ENCODE results near the gene TMEM43. TPM values are rescaled to one million over a fixed set of nuclear protein-coding genes. Genes with fewer than 3 reads are reported as not detected.
A peak's percentile ranks its signal among the peaks of the same experiment; 100 is the strongest.

The TMEM43 gene
- total RNA-seq, 1 donor from 2014 or later, result 39.2 TPM

DNA sequence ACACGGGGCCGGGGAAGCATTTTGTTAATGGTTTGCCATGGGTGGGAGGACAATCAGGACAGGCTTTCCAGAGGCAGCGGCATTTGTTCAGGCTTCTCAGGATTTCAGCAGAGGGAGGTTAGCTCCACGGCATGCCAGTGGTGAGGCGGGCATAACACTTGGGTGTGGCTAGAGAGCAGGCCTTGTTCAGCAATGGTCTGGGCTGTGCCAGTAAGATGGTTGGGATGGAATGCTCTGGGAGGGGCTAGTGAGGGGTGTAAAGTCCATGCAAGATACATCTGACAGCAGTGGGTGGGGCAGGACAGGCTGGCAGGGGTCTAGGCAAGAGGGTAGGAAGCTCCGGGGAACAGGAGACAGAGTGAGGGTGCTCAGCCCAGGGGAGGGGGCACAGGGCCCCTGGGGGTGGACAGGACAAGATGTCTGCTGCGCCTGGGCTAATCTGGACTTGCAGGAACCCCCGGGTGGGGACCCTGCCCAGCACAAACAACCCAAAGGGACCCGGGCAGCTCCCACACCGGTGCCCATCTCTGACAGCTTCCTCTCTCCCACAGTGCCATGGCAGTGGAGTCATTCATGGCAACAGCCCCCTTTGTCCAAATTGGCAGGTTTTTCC, 8.4 kb downstream of the TMEM43 start:
- H3K36me3 Mint-ChIP-seq (ENCODE audit: low read depth), result peaks cover 80% of the 10 kb centered on the region
- H3K4me1 Mint-ChIP-seq (ENCODE audit: low read depth), result peaks cover under 1% of the 10 kb centered on the region
- no peak overlapping the region for H3K27ac Mint-ChIP-seq
- H3K9me3 Mint-ChIP-seq, result no peaks in the 10 kb centered on the region
- no peaks in the 10 kb centered on the region for H3K27me3 Mint-ChIP-seq (ENCODE audit: low read depth)
- intact Hi-C loops (cut with micrococcal nuclease), result no loop called here
- no peak for DNase-seq (ENCODE audit: low spot score)
- no peak overlapping the region for H3K4me3 Mint-ChIP-seq (ENCODE audit: low read depth)

DNA sequence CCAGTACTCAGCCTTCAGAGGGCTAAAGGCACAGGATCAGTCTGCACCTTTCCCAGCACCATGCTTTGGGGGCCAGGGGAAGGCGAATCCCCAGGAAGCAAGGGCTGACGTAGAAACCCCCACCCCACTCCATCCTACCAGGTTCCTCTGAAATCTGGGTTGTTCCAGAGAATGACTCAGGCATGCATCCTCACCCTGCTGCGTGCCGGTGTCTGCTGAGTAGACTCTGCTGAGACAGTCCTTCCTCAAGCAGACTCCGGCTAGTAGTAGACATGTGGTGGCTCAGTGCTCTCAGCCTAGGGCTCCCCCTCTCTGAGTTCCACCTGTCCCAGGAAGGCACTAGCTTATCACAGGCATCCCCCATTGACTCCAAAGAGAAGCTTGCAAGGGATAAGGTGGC, 9.0 kb downstream of the TMEM43 start:
- Mint-ChIP-seq H3K4me3 (ENCODE audit: low read depth) (no peak overlapping the region), H3K27ac (no peak overlapping the region), H3K36me3 (ENCODE audit: low read depth) (peaks cover 78% of the 10 kb centered on the region), H3K27me3 (ENCODE audit: low read depth) (no peaks in the 10 kb centered on the region), H3K4me1 (ENCODE audit: low read depth) (no peaks in the 10 kb centered on the region), H3K9me3 (no peaks in the 10 kb centered on the region)
- intact Hi-C loops (cut with micrococcal nuclease), result no loop called here
- no peak for DNase-seq (ENCODE audit: low spot score)

DNA sequence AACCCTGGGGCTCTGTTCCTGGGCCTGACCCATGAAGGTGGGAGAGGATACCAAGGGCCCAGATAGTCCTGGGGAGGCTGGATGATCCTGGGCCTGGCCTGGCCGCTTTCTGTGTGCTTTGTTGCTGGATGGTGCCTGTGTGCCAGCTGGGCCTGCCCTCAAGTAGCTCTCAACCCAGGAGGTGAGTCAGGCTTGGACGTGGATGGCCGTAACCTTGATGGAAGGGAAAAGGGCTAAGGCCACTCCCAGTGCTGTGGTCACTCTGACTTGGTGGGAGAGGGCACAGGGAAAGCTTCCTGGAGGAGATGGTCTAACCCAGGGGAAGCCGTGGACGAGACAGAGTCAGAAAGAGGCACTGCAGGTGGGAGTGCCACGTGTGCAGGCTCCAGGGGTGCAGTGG, 9.4 kb downstream of the TMEM43 start:
- H3K4me3 Mint-ChIP-seq (ENCODE audit: low read depth), result no peak overlapping the region
- peaks cover 78% of the 10 kb centered on the region for H3K36me3 Mint-ChIP-seq (ENCODE audit: low read depth)
- no peaks in the 10 kb centered on the region for H3K4me1 Mint-ChIP-seq (ENCODE audit: low read depth)
- intact Hi-C loops (cut with micrococcal nuclease), result no loop called here
- no peak overlapping the region for H3K27ac Mint-ChIP-seq
- no peaks in the 10 kb centered on the region for H3K9me3 Mint-ChIP-seq
- H3K27me3 Mint-ChIP-seq (ENCODE audit: low read depth), result no peaks in the 10 kb centered on the region
- no peak for DNase-seq (ENCODE audit: low spot score)

DNA sequence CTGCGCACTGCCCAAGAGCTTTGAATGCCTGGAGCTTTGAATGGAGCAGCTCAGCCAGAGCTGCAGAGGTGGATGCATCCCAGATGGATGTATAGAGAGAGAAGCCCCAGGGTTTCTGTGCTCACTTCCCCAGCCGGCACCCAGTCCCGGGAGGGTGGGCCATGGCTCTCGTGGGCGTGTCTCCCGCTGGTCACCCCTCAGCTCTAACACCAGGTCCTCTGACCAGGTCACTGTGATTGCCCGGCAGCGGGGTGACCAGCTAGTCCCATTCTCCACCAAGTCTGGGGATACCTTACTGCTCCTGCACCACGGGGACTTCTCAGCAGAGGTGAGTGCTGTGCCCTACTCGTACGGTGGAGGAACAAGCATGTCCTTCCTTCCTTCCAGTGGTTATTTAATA, 10.7 kb downstream of the TMEM43 start:
- no peaks in the 10 kb centered on the region for H3K9me3 Mint-ChIP-seq
- no peaks in the 10 kb centered on the region for H3K27me3 Mint-ChIP-seq (ENCODE audit: low read depth)
- peaks cover 76% of the 10 kb centered on the region for H3K36me3 Mint-ChIP-seq (ENCODE audit: low read depth)
- no peaks in the 10 kb centered on the region for H3K4me1 Mint-ChIP-seq (ENCODE audit: low read depth)
- no peak overlapping the region for H3K4me3 Mint-ChIP-seq (ENCODE audit: low read depth)
- no peak overlapping the region for H3K27ac Mint-ChIP-seq
- intact Hi-C loops (cut with micrococcal nuclease), result no loop called here
- no peak for DNase-seq (ENCODE audit: low spot score)

DNA sequence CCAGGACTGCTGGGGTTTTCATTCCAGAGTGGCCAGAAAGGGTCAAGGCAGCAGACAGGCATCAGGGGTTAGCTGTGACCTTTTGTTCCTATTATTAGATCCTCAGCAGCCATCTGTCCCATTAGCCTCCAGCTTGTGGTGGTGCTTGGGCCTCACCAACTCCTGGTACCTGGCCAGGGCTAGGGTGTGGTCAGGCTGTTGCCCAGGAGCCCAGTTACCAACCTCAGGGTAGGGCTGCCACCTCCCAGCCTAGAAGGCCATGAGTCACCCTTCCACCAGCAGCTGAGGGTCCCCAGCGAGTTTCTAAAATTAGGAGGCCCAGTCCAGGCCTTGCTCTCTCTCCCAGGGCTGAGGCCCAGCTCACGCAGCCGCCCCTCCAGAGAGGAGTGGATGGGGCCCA, 12.2 kb downstream of the TMEM43 start:
- no peak overlapping the region for H3K4me3 Mint-ChIP-seq (ENCODE audit: low read depth)
- no peaks in the 10 kb centered on the region for H3K9me3 Mint-ChIP-seq
- H3K27me3 Mint-ChIP-seq (ENCODE audit: low read depth), result no peaks in the 10 kb centered on the region
- DNase-seq (ENCODE audit: low spot score), result no peak
- intact Hi-C loops (cut with micrococcal nuclease), result no loop called here
- H3K27ac Mint-ChIP-seq, result no peak overlapping the region
- H3K4me1 Mint-ChIP-seq (ENCODE audit: low read depth), result peaks cover 4% of the 10 kb centered on the region
- peaks cover 73% of the 10 kb centered on the region for H3K36me3 Mint-ChIP-seq (ENCODE audit: low read depth)

DNA sequence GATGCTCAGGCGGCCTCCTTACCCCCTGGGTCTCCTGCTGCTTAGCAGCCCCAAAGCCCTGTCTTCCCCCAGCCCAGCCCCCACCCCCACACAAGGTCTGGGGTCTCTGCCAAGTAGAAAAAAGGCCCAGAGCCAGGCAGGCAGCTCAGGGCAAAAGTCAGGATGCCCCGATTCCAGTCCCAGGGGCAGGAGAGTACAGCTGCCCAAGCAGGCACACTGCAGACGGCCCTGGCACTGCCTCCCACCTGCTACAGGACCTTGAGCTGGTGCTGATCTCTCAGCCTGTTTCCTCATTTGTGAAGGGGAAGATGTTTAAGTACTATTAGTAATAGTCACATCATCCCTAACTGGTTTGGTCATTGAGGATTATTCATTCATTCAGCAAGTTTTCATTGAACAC, 12.6 kb downstream of the TMEM43 start:
- Mint-ChIP-seq H3K36me3 (ENCODE audit: low read depth) (peaks cover 73% of the 10 kb centered on the region), H3K4me3 (ENCODE audit: low read depth) (no peak overlapping the region), H3K9me3 (no peaks in the 10 kb centered on the region), H3K4me1 (ENCODE audit: low read depth) (peaks cover 8% of the 10 kb centered on the region), H3K27me3 (ENCODE audit: low read depth) (no peaks in the 10 kb centered on the region), H3K27ac (no peak overlapping the region)
- intact Hi-C loops (cut with micrococcal nuclease), result no loop called here
- no peak for DNase-seq (ENCODE audit: low spot score)

DNA sequence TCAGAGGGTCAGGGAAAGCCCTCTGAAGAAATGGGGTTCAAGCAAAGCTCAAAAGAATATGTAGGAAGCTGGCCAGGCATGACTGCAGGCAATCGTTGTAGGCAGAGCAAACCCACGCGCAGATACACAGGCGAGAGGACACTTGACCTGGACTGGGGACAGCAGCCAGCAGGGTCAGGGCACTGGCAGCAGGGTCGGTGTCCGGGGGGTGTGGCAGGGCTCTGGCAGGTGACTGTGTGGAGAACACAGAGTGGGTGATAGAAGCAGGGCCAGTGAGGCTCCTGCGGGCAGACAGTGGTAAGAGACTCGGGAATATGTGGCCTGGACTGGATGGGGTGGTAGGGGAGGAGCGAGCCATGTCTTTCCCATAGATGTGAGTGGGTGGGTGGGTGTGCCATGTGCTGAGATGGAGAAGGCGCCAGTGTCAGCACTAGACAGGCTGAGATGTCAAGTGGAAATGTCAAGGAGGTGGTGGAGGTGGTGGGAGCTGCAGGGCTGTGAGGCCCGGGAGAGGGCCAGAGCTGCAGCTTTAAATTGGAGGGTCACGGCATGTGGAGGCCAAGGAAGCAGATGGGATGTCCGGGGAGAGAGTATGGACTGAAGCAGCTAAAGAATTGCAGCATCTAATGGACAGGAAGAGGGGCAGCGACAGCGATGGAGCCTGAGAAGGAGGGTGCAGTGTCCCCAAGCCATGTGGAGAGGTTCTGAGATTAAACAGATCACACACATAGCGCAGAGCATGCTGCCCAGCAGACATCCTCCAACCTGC, 13.4 kb downstream of the TMEM43 start:
- Mint-ChIP-seq H3K36me3 (ENCODE audit: low read depth) (peaks cover 72% of the 10 kb centered on the region), H3K27ac (no peak overlapping the region), H3K27me3 (ENCODE audit: low read depth) (no peaks in the 10 kb centered on the region), H3K9me3 (no peaks in the 10 kb centered on the region), H3K4me3 (ENCODE audit: low read depth) (no peak overlapping the region), H3K4me1 (ENCODE audit: low read depth) (peaks cover 15% of the 10 kb centered on the region)
- intact Hi-C loops (cut with micrococcal nuclease), result no loop called here
- no peak for DNase-seq (ENCODE audit: low spot score)

DNA sequence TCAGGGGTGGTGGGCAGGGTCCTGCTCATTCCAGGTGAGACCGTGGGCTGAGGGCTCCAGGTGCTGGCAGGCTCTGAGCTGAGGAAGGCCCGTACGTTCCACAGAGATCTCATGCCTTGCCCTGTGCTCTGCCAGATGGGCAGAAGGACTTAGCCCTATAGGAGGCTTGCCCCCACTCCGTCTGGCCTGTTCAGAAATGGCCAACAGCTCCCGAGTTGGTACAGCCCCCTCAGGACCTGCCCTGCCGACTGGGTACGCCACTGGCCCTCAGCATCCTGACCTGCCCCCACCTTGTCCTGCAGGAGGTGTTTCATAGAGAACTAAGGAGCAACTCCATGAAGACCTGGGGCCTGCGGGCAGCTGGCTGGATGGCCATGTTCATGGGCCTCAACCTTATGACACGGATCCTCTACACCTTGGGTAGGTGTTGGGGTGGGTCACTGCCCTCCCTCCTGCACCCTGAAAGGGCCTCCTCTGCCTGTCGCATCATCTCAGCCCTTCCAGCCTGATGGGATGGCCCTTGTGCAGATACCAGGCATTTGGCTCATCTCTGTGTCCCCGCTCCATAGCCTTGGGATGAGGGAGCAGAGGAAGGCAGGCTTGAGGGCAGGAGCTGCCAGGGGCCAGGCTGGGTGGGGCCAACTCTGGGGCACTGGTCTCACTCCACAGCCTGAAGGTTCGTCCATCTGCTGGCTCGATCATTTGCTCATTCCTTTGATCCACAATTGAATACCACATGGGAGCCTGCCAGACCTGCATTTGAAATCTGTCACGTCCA, 14.2 kb downstream of the TMEM43 start:
- H3K27me3 Mint-ChIP-seq (ENCODE audit: low read depth), result no peaks in the 10 kb centered on the region
- H3K27ac Mint-ChIP-seq, result no peak overlapping the region
- intact Hi-C loops (cut with micrococcal nuclease), result no loop called here
- DNase-seq (ENCODE audit: low spot score), result no peak
- no peaks in the 10 kb centered on the region for H3K9me3 Mint-ChIP-seq
- peaks cover 18% of the 10 kb centered on the region for H3K4me1 Mint-ChIP-seq (ENCODE audit: low read depth)
- H3K4me3 Mint-ChIP-seq (ENCODE audit: low read depth), result no peak overlapping the region
- H3K36me3 Mint-ChIP-seq (ENCODE audit: low read depth), result peaks cover 65% of the 10 kb centered on the region

DNA sequence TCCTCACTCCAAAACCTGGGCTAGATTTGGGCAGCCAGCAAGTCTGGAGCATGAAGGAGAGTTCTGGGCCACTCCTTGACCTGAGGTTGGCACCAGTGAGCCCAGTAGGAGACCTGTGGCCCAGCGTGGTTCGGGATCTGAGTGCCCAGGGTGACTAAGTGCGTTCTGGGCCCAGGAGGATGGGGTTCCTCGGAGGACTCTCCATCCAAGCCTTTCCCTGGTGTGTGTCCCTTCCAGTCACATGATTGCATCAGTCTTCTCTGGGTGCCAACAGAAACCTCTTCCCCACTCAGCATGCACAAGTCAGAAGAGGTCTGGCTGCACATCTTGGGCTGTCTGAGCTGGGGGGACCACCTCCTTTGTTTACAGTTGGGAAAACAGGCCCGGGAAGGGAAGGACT, 14.9 kb downstream of the TMEM43 start:
- H3K27ac Mint-ChIP-seq, result no peak overlapping the region
- intact Hi-C loops (cut with micrococcal nuclease), result no loop called here
- H3K36me3 Mint-ChIP-seq (ENCODE audit: low read depth), result peaks cover 62% of the 10 kb centered on the region
- DNase-seq (ENCODE audit: low spot score), result no peak
- peaks cover 24% of the 10 kb centered on the region for H3K4me1 Mint-ChIP-seq (ENCODE audit: low read depth)
- no peaks in the 10 kb centered on the region for H3K9me3 Mint-ChIP-seq
- no peaks in the 10 kb centered on the region for H3K27me3 Mint-ChIP-seq (ENCODE audit: low read depth)
- H3K4me3 Mint-ChIP-seq (ENCODE audit: low read depth), result no peak overlapping the region

DNA sequence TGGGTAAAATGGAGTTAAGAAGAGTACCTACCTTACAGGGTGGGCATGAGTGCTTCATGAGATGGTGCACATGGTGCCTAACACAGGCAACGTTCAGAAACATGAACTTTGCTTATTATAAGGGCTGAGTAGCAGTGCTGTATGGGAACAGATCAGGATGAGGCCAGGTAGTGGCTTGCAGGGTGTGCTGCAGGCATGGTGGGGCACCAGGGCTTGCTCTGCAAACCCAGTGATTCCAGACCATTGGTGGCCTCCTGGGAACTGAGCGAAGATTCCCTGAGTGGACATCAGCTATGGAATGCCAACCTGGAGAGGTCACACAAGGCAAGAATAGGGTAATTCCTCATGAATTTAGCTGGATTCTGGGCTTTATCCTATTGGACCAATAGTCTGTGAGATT, 15.8 kb downstream of the TMEM43 start:
- H3K4me1 Mint-ChIP-seq (ENCODE audit: low read depth), result peaks cover 29% of the 10 kb centered on the region
- no peaks in the 10 kb centered on the region for H3K27me3 Mint-ChIP-seq (ENCODE audit: low read depth)
- H3K36me3 Mint-ChIP-seq (ENCODE audit: low read depth), result peaks cover 58% of the 10 kb centered on the region
- intact Hi-C loops (cut with micrococcal nuclease), result no loop called here
- no peak overlapping the region for H3K4me3 Mint-ChIP-seq (ENCODE audit: low read depth)
- H3K27ac Mint-ChIP-seq, result no peak overlapping the region
- no peaks in the 10 kb centered on the region for H3K9me3 Mint-ChIP-seq
- no peak for DNase-seq (ENCODE audit: low spot score)

DNA sequence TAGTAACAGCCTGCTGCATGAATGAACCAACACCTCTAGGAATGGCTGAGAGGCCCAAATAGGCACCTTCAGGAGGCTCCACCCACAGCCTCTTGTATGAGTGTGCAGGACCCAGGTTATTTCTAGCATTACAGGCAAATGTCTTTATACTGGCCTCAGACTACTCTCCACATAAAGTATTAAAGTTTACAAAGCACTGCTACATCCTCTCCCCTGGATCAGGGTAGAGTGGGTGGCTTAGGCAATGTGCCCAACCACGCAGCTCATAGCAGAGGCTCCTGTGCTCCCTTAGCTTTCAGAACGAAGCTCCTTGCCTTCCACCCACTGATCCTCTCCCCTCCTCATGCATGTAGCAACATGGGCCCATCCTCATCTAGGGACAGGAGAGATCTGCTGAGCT, 16.3 kb downstream of the TMEM43 start:
- intact Hi-C loops (cut with micrococcal nuclease), result no loop called here
- Mint-ChIP-seq H3K27me3 (ENCODE audit: low read depth) (no peaks in the 10 kb centered on the region), H3K4me1 (ENCODE audit: low read depth) (peaks cover 29% of the 10 kb centered on the region), H3K27ac (no peak overlapping the region), H3K36me3 (ENCODE audit: low read depth) (peaks cover 57% of the 10 kb centered on the region), H3K4me3 (ENCODE audit: low read depth) (no peak overlapping the region), H3K9me3 (no peaks in the 10 kb centered on the region)
- DNase-seq (ENCODE audit: low spot score), result no peak

DNA sequence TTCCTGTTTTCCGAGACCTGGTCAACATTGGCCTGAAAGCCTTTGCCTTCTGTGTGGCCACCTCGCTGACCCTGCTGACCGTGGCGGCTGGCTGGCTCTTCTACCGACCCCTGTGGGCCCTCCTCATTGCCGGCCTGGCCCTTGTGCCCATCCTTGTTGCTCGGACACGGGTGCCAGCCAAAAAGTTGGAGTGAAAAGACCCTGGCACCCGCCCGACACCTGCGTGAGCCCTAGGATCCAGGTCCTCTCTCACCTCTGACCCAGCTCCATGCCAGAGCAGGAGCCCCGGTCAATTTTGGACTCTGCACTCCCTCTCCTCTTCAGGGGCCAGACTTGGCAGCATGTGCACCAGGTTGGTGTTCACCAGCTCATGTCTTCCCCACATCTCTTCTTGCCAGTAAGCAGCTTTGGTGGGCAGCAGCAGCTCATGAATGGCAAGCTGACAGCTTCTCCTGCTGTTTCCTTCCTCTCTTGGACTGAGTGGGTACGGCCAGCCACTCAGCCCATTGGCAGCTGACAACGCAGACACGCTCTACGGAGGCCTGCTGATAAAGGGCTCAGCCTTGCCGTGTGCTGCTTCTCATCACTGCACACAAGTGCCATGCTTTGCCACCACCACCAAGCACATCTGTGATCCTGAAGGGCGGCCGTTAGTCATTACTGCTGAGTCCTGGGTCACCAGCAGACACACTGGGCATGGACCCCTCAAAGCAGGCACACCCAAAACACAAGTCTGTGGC, 16.9 kb downstream of the TMEM43 start:
- intact Hi-C loops (cut with micrococcal nuclease), result no loop called here
- no peak for DNase-seq (ENCODE audit: low spot score)
- no peaks in the 10 kb centered on the region for H3K27me3 Mint-ChIP-seq (ENCODE audit: low read depth)
- H3K27ac Mint-ChIP-seq, result peak overlapping the region; percentile 85
- H3K4me3 Mint-ChIP-seq (ENCODE audit: low read depth), result no peak overlapping the region
- peaks cover 29% of the 10 kb centered on the region for H3K4me1 Mint-ChIP-seq (ENCODE audit: low read depth)
- H3K9me3 Mint-ChIP-seq, result no peaks in the 10 kb centered on the region
- H3K36me3 Mint-ChIP-seq (ENCODE audit: low read depth), result peaks cover 60% of the 10 kb centered on the region
